NCI-H526 treated with DMSO at 0.1 percent for 48 hours (cell line): Measurements from ENCODE around the gene WDR73.
"Not testable (repeated sequence)": the region's sequence is repeated elsewhere in the genome, so short reads cannot be mapped to it uniquely, and the experiment has no call there.

Source experiments
- DNase-seq: peaks from one replicate; lab custom pipeline; 2025; lab: John Stamatoyannopoulos, UW

Gene WDR73

DNA sequence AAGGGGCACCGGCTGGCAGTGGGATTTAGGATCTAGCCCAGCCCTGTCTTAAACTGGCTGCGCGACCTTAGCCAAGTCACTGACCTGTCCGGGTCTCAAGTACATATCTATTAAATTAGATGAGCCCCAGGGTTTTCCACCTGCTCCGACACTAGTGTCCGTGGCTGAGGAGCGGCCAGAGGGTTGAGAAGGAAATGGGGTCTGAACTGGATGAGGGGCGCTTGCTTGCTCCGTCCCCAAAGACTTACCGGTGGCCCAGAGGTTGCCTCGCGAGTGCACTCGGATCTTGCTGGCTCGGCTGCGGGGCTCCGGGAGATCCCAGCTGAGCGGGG is 3.6 kb upstream of the WDR73 start:
- DNase-seq = no peak

DNA sequence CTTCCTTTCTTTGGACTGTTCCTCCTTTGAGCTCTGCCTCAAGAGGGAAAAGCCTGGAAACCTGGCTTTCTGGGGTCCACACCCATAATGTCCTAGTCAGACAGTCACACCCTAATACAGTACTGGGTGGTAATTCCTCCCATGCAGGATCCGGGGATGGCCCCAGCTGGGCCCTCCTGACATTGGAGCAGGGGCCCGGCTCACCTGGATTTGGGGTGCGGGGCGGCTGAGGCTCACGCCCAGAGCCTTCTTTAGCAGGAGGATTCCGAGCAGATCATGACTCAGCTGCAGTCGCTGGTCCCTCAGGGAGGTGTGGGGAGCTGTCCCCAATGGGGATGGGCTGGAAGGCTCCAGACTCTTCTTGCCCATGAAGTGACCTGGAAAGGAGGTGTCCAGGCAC is 2.9 kb upstream of the WDR73 start:
- no peak for DNase-seq

GRCh38 chr15:84654689-84655453 is 788 bp upstream of the WDR73 start:
- peak; percentile 57 for DNase-seq

- DNase-seq = no peak
Measured at GRCh38 chr15:84653584-84653909, 536 bp downstream of the WDR73 start.

DNA sequence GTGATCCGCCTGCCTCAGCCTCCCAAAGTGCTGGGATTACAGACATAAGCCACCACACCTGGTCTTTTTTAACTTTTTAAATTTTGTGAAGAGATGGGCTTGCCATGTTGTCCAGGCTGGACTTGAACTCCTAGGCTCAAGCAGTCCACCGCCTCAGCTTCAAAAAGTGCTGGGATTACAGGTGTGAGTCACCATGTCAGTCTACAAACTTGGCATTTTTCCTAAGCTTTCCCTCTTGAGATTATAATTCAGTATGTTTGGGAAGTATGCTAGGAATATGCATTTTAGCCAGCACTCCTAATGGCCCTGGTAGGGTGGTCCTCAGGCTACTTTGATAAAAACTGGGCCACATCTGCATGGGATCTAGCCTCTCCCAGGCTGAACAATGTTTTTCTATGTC is 4.4 kb downstream of the WDR73 start:
- DNase-seq = no peak

DNA sequence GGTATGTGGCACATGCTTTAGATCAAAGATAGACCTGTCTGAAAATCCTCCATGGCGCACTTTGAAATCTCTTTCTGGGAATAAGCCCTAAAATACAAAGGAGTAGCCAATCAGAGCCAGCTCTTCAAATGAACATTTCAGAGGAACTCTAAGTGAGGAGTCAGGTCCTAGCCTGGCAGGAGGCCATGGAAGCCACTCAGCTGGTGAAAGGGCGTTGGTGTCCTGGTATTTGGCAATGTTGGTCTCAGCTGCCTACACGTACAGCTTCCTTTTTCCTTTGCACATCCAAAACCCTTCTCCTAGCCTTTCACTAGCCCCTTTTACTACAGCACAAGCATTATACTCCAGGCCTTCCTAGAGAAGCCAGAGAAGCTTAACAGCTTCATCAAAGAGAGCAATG is 5.5 kb downstream of the WDR73 start:
- no peak for DNase-seq

- no peak for DNase-seq
Measured at GRCh38 chr15:84647726-84648125, 6.4 kb downstream of the WDR73 start.

- DNase-seq = no peak
Measured at GRCh38 chr15:84645997-84646396, 8.1 kb downstream of the WDR73 start.

- DNase-seq = no peak
Measured at GRCh38 chr15:84645496-84645895, 8.6 kb downstream of the WDR73 start.

DNA sequence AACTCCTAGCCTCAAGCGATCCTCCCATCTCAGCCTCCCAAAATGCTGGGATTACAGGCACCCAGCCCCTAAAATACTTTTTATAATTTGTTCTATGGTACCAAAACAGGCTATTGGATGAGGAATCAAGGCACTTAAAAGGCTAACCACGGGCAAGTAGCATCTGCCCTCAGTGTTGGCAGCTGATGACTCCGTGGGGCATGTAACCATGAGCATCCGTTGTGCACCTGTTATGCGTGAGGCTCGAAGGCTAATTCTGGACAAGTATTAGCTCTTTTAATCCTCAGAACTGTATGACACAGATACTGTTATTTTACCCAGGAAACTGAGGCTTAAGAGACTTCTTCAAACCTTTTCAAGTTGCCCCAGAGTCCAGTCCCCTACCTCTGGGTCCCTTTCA is 10.2 kb downstream of the WDR73 start:
- no peak for DNase-seq

GRCh38 chr15:84642640-84643039 is 11.4 kb downstream of the WDR73 start:
- not testable (repeated sequence) for DNase-seq

- DNase-seq = not testable (repeated sequence)
Measured at GRCh38 chr15:84641871-84642270, 12.2 kb downstream of the WDR73 start.

- no peak for DNase-seq
Measured at GRCh38 chr15:84638103-84638502, 16.0 kb downstream of the WDR73 start.

DNA sequence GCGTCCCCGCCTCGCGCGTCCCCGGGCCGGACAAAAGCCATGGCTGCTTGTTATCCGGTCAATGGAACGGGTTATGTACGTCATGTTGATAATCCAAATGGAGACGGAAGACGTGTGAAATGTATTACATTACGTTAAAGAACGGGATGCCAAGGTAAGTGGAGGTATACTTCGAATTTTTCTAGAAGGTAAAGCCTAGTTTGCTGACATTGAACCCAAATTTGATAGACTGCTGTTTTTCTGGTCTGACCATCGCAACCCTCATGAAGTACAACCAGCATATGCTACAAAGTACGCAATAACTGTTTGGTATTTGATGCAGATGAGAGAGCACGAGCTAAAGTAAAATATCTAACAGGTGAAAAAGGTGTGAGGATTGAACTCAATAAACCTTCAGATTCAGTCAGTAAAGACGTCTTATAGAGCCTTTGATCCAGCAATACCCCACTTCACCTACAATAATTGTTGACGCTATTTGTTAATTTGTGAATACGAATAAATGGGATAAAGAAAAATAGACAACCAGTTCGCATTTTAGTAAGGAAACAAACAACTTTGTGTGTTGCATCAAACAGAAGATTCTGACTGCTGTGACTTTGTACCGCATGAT is 19.8 kb downstream of the WDR73 start:
- peak; percentile 30 for DNase-seq

GRCh38 chr15:84633311-84634227 is 20.5 kb downstream of the WDR73 start:
- DNase-seq = peak; percentile 72

DNA sequence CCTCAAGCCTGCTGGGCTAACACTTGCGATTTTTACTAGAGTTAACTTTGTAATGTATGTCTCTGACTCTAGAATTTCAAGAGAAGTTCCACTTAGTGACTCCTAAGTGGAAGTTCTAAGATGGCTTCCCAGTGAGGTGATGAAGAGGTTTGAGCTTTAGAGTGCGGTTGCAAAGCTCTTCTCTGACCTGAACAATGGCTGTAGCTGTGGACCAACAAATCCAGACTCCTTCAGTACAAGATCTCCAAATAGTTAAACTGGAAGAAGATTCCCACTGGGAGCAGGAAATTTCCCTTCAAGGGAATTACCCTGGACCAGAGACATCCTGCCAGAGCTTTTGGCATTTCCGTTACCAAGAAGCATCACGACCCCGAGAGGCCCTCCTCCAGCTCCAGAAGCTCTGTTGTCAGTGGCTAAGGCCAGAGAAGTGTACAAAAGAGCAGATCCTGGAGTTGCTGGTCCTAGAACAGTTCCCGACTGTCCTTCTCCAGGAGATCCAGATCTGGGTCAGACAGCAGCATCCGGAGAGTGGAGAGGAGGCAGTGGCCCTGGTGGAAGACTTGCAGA is 22.3 kb downstream of the WDR73 start:
- DNase-seq = no peak

DNA sequence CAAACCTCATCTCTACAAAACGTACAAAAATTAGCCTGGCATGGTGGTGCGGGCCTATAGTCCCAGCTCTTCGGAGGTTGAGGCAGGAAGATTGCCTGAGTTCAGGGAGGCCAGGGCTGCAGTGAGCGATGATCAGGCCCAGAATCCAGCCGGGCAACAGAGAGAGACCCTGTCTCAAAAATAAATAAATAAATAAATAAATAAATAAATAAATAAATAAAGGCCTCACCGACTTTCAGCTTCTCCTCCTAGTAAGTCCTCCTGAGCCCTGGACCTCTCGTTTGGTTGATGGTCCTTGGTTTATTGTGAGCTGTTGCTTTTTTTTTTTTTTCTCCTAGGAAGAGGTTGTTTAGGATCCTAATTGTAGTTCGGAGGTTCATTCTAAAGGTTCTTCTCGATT is 25.1 kb downstream of the WDR73 start:
- no peak for DNase-seq

DNA sequence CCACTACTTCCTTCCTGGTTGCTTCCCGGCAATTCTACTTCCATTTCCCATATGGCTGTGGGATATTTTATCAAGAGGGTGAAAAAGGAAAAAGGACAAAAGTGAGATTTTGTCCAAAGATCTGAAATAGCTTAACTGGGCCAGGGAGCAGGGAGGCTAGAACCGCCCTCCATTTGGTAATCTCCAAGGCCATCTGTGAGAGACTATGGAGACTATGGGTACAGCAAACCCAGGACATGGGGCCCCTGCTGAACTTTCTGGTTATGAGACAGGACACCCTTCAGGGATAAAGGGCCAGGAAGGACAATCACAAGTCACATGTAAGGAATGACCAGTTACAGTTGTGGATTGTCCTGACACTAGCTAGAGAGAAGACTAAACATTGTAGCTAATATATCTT is 29.0 kb downstream of the WDR73 start:
- DNase-seq = no peak

DNA sequence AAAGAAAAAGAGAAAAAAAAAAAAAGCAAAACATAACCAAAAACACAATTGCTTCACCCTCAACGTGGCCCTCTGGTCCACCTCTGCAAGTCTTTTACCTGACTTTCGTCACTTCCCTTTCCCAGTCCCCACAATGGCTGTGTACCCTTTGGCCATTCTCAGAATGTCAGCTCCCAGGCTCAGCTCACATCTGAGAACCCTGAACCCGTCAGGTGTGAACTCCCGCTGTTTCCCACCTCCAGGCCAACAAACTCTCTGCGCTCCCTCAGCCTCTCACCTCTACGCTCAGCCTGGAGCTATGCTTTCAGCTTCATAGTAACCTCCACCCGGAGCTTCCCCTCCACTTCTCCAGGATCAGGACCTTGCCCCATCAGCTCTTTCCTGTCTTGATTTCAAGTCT is 29.7 kb downstream of the WDR73 start:
- no peak for DNase-seq

DNA sequence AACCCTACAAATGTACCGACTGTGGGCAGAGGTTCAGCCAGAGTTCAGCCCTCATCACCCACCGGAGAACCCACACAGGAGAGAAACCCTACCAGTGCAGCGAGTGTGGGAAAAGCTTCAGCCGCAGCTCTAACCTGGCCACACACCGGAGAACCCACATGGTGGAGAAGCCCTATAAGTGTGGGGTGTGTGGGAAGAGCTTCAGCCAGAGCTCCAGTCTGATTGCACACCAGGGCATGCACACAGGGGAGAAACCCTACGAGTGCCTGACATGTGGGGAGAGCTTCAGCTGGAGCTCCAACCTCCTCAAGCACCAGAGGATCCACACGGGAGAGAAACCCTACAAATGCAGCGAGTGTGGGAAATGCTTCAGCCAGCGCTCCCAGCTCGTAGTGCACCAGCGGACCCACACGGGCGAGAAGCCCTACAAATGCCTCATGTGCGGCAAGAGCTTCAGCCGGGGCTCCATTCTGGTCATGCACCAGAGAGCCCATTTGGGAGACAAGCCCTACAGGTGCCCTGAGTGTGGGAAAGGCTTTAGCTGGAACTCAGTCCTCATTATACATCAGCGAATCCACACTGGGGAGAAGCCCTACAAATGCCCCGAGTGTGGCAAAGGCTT is 32.6 kb downstream of the WDR73 start:
- no peak for DNase-seq

DNA sequence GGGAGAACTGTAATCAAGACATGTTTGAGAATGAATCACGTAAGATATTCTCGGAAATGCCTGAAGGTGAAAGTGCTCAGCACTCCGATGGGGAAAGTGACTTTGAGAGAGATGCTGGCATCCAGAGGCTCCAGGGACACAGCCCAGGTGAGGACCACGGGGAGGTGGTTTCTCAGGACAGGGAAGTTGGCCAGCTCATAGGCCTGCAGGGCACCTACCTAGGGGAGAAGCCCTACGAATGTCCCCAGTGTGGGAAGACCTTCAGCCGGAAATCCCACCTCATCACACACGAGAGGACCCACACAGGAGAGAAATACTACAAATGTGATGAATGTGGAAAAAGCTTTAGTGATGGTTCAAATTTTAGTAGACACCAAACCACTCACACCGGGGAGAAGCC is 33.5 kb downstream of the WDR73 start:
- DNase-seq = no peak

- DNase-seq = no peak
Measured at GRCh38 chr15:84616235-84616634, 37.8 kb downstream of the WDR73 start.
